Mesothelial cell of epicardium (in vitro differentiated cells): Measurements from ENCODE around the gene SH2D1B. TPM values are rescaled to one million over a fixed set of nuclear protein-coding genes. Genes with fewer than 3 reads are reported as not detected.

Source experiments
- DNase-seq, 2 experiments: peaks; one replicate each; pipeline ENCODE4 v3.0.0; 2021; ENCODE audit warnings: low spot score in 2 of 2; ENCODE audit not compliant: unreplicated experiment in 2 of 2
- H3K27ac Mint-ChIP-seq: 2 replicates; pipeline ENCODE4 v1.8.0; 2021; ENCODE audit warnings: mixed read lengths
- H3K27me3 Mint-ChIP-seq: 2 replicates; pipeline ENCODE4 v1.8.0; 2021; ENCODE audit warnings: low read depth, mixed read lengths
- H3K36me3 Mint-ChIP-seq: 2 replicates; pipeline ENCODE4 v1.8.0; 2021; ENCODE audit warnings: mixed read lengths
- H3K4me1 Mint-ChIP-seq: 2 replicates; pipeline ENCODE4 v1.8.0; 2021; ENCODE audit warnings: mixed read lengths
- H3K4me3 Mint-ChIP-seq: 2 replicates; pipeline ENCODE4 v1.8.0; 2021; ENCODE audit warnings: mild to moderate bottlenecking, moderate library complexity, mixed read lengths
- H3K9me3 Mint-ChIP-seq: 2 replicates; pipeline ENCODE4 v1.8.0; 2021; ENCODE audit warnings: mixed read lengths
- total RNA-seq: library from RNA; stranded (reverse); gene quantifications from 3 replicates; pipeline ENCODE4 v1.2.1, GENCODE V29; 2021
- TF ChIP-seq, protein P1 (sequence below): fragments of 200-600 bp; sonication (generic); IDR thresholded peaks from one replicate; pipeline ENCODE4 v1.5.0; 2021; ENCODE audit warnings: antibody characterized with exemption; ENCODE audit not compliant: unreplicated experiment

SH2D1B gene
- total RNA-seq, 1 donor from 2014 or later = not detected

DNA sequence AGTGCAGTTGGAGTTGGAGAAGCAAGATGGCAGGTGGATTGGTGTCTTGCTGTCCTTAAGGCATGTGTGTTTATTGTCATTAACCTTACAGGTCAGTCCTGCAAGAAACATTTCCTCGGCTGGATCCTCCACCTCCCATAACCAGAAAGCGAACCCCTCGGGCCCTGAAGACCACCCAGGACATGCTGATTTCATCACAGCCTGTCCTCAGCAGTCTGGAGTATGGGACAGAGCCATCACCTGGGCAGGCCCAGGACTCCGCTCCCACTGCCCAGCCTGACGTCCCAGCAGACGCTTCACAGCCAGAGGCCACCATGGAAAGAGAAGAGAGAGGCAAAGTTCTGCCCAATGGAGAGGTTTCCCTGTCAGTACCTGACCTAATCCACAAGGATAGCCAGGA, 28.8 kb downstream of the SH2D1B start:
- H3K27ac Mint-ChIP-seq = no peak overlapping the region
- H3K4me3 Mint-ChIP-seq = no peak overlapping the region

DNA sequence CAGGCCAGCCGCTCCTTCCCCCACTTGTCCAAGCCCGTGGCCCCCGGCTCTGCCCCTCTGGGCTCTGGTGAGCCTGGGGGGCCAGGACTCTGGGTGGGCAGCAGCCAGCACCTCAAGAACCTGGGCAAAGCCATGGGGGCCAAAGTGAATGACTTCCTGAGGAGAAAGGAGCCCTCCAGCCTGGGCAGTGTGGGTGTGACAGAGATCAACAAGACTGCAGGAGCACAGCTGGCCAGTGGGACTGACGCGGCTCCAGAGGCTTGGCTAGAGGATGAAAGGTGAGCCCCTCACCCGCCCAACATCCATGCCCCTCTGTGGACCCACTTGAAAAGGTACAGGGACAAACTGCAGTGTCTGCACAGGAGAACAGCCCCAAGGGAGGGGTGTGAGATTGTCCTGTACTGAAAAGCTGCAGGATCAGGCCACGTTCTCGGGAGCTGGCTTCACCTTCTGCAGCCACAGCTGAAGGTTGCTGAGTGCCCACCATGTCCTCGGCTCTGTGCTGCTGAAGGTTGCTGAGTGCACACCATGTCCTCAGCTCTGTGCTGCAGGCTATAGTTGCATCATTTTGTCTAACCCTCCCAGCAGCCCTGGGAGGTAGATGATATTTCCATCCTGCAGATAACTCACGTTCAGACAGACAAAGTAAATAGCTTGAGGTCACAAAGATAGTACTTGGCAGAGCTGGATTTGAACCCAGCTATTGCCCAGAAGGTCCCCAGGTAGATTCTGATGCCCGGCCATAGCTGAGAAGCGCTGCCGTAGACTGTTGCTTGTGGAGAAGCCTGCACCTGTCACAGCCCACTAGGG, 29.8 kb downstream of the SH2D1B start:
- TF ChIP-seq, protein P1, sequence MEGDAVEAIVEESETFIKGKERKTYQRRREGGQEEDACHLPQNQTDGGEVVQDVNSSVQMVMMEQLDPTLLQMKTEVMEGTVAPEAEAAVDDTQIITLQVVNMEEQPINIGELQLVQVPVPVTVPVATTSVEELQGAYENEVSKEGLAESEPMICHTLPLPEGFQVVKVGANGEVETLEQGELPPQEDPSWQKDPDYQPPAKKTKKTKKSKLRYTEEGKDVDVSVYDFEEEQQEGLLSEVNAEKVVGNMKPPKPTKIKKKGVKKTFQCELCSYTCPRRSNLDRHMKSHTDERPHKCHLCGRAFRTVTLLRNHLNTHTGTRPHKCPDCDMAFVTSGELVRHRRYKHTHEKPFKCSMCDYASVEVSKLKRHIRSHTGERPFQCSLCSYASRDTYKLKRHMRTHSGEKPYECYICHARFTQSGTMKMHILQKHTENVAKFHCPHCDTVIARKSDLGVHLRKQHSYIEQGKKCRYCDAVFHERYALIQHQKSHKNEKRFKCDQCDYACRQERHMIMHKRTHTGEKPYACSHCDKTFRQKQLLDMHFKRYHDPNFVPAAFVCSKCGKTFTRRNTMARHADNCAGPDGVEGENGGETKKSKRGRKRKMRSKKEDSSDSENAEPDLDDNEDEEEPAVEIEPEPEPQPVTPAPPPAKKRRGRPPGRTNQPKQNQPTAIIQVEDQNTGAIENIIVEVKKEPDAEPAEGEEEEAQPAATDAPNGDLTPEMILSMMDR = no peak
- DNase-seq = no peak
- Mint-ChIP-seq H3K36me3 (peaks cover 3% of the 10 kb centered on the region), H3K9me3 (no peaks in the 10 kb centered on the region), H3K4me1 (no peaks in the 10 kb centered on the region), H3K27ac (no peak overlapping the region), H3K27me3 (no peaks in the 10 kb centered on the region), H3K4me3 (no peak overlapping the region)

More for the DNA sequence above, 28.8 kb downstream of the SH2D1B start:
- TF ChIP-seq, protein P1 = no peak
- Mint-ChIP-seq H3K27me3 (no peaks in the 10 kb centered on the region), H3K36me3 (peaks cover 3% of the 10 kb centered on the region), H3K4me1 (peaks cover 2% of the 10 kb centered on the region), H3K9me3 (no peaks in the 10 kb centered on the region)
- no peak for DNase-seq

DNA sequence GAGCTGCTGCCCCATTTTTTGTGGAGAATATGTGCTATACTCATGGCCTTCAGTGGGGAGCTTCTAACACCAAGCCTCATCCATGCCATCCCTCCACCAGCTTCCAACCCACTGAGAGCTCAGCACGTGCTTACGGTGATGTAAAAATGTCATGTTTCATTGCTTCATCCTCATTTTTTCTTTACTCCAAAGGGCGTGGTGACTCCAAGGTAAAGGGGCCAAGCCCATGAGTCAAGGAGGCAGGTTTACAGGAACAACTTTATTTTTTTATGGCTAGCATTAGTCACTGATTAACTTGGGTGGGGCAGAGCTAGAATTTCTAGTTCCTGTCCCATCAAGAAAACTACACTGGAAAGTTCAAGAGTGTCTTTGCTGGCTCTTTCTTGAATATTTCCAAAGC, 30.6 kb downstream of the SH2D1B start, which contains the start of gene C1orf226:
C1orf226 (plus strand) TSS at position 346 of the 400 bp plus-strand sequence. CDS start 174 bp downstream, outside the sequence.
- TF ChIP-seq, protein P1 = no peak
- no peak within 1 kb of the TSS for H3K27ac Mint-ChIP-seq
- no peaks in the 10 kb centered on the region for H3K4me1 Mint-ChIP-seq
- H3K36me3 Mint-ChIP-seq = peaks cover 3% of the 10 kb centered on the region
- DNase-seq = no peak
- H3K4me3 Mint-ChIP-seq = no peak within 1 kb of the TSS
- H3K27me3 Mint-ChIP-seq = no peaks in the 10 kb centered on the region
- H3K9me3 Mint-ChIP-seq = no peaks in the 10 kb centered on the region

DNA sequence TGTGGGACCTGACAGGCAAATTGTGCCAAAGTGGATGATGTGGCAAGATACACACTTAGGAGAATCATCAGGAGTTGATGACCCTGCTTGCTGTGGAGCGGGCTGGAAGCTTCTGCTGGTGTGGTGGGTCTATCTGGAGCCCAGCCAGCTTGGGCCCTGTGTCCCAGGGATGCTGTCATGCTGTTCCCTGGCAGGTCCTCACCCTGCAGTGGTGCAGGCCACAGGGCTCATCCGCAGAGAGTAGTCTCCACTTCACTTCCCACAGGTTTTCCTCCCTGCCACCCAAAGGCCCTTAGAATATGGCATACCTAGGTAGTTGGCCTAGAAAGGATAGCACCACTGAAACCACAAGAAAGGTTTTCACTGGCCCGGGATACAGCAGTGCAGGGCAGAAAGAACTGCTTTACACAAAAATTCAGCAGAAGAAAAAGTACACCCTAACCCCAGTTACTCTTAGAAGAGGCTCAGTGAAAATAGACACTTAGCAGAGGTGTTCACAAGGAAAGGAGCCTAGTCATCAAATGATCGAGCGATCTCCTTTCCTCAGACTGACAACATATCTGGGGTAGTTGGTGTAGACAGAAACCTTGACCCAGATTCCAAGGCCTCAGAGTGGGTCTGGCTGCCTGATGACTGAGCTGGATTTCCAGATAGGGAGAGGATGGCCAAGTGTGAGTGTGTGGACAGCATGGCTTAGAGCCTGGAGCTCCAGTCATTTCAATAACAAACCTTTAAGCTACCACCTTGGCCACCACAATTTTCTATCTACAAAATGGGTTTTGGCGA, 31.7 kb downstream of the SH2D1B start:
- H3K36me3 Mint-ChIP-seq = peaks cover 3% of the 10 kb centered on the region
- no peaks in the 10 kb centered on the region for H3K4me1 Mint-ChIP-seq
- H3K27me3 Mint-ChIP-seq = no peaks in the 10 kb centered on the region
- H3K27ac Mint-ChIP-seq = no peak overlapping the region
- DNase-seq = no peak
- H3K9me3 Mint-ChIP-seq = no peaks in the 10 kb centered on the region
- no peak overlapping the region for H3K4me3 Mint-ChIP-seq
- TF ChIP-seq, protein P1 = no peak

DNA sequence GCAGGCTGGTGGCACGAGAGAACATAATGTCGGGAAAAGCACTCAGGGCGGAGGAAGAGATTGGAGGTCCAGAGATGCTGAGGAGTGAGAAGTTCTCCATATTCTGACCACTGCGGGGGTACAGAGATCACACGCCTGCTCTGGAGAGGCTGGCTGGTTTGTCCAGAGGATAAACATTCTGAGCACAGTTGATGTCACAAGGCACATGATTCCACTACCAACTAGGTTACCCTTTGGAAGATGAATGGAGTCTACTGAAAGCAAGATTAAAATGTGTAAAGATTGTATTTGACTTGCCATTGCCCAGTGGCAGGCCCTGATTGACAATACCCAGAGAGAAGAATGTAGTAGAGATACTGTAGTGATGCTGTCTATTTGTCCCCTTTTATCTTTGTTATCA, 35.2 kb downstream of the SH2D1B start, which contains the start of gene SPATA46:
SPATA46 (minus strand) TSS at position 164 of the 400 bp plus-strand sequence; CDS start at position 100, 64 bp downstream.
- no peaks in the 10 kb centered on the region for H3K4me1 Mint-ChIP-seq
- no peaks in the 10 kb centered on the region for H3K27me3 Mint-ChIP-seq
- TF ChIP-seq, protein P1 = no peak
- H3K27ac Mint-ChIP-seq = no peak within 1 kb of the TSS
- H3K9me3 Mint-ChIP-seq = no peaks in the 10 kb centered on the region
- no peak for DNase-seq
- H3K4me3 Mint-ChIP-seq = no peak within 1 kb of the TSS
- no peaks in the 10 kb centered on the region for H3K36me3 Mint-ChIP-seq
